Measurements from ENCODE around the gene PPP1R15A. TPM values are rescaled to one million over a fixed set of nuclear protein-coding genes. Genes with fewer than 3 reads are reported as not detected.

The PPP1R15A gene
- total and polyA plus RNA-seq, 2 donors (not counting 1 experiment from before 2014, with no cell fraction given), result 46.3 to 166 TPM

- H3K9ac ChIP-seq (ENCODE audit: insufficient read depth, low read length), result no peak overlapping the region
- H4K20me1 ChIP-seq (ENCODE audit: control insufficient read depth, extremely low read depth, insufficient read depth, low read length), result no peaks in the 10 kb centered on the region
- no peaks in the 10 kb centered on the region for H3K27me3 ChIP-seq (ENCODE audit: control insufficient read depth, insufficient read depth, low read length)
- TF ChIP-seq EZH2 (IDR thresholded peaks at IDR 0.05; ENCODE audit: low read length, missing control alignments) (no peak), CTCF (conservative IDR thresholded peaks at IDR 0.05 in 1 of 2, IDR thresholded peaks at IDR 0.05 in 1 of 2; ENCODE audit: low read depth in 1 of 2, low read length in 2 of 2) (no peak)
- no peak overlapping the region for H3K4me3 ChIP-seq (replicated peaks in 1 of 4; ENCODE audit: control extremely low read depth in 1 of 4, insufficient read depth in 1 of 4, low read depth in 3 of 4, low read length in 4 of 4)
- no peaks in the 10 kb centered on the region for H3K79me2 ChIP-seq (ENCODE audit: control insufficient read depth, insufficient read depth, low read length)
- no peaks in the 10 kb centered on the region for H3K9me3 ChIP-seq (ENCODE audit: control insufficient read depth, insufficient read depth, low read depth, low read length)
- H3K4me1 ChIP-seq (ENCODE audit: control insufficient read depth, extremely low read depth, insufficient read depth, low read length), result no peaks in the 10 kb centered on the region
- H2AFZ ChIP-seq (ENCODE audit: low read length), result no peak overlapping the region
- H3K36me3 ChIP-seq (ENCODE audit: control insufficient read depth, insufficient read depth, low read length), result no peaks in the 10 kb centered on the region
- no peak overlapping the region for H3K4me2 ChIP-seq (ENCODE audit: extremely low read depth, insufficient read depth, low read length)
- DNase-seq (ENCODE audit: low read depth in 2 of 2), result no peak
- H3K27ac ChIP-seq (ENCODE audit: insufficient read depth, low read length), result no peak overlapping the region
These were observed 18.3 kb downstream of the PPP1R15A start for GRCh38 chr19:48890551-48890950.

GRCh38 chr19:48895226-48895625, 23.0 kb downstream of the PPP1R15A start:
- no peak overlapping the region for H3K27ac ChIP-seq (ENCODE audit: insufficient read depth, low read length)
- H3K4me1 ChIP-seq (ENCODE audit: control insufficient read depth, extremely low read depth, insufficient read depth, low read length), result no peaks in the 10 kb centered on the region
- peaks cover under 1% of the 10 kb centered on the region for H3K79me2 ChIP-seq (ENCODE audit: control insufficient read depth, insufficient read depth, low read length)
- no peak for DNase-seq (ENCODE audit: low read depth in 2 of 2)
- no peaks in the 10 kb centered on the region for H4K20me1 ChIP-seq (ENCODE audit: control insufficient read depth, extremely low read depth, insufficient read depth, low read length)
- H3K9me3 ChIP-seq (ENCODE audit: control insufficient read depth, insufficient read depth, low read depth, low read length), result no peaks in the 10 kb centered on the region
- no peak overlapping the region for H3K4me2 ChIP-seq (ENCODE audit: extremely low read depth, insufficient read depth, low read length)
- no peaks in the 10 kb centered on the region for H3K27me3 ChIP-seq (ENCODE audit: control insufficient read depth, insufficient read depth, low read length)
- no peaks in the 10 kb centered on the region for H3K36me3 ChIP-seq (ENCODE audit: control insufficient read depth, insufficient read depth, low read length)
- TF ChIP-seq CTCF (conservative IDR thresholded peaks at IDR 0.05 in 1 of 2, IDR thresholded peaks at IDR 0.05 in 1 of 2; ENCODE audit: low read depth in 1 of 2, low read length in 2 of 2) (no peak), EZH2 (IDR thresholded peaks at IDR 0.05; ENCODE audit: low read length, missing control alignments) (no peak)
- no peak overlapping the region for H3K9ac ChIP-seq (ENCODE audit: insufficient read depth, low read length)
- no peak overlapping the region for H2AFZ ChIP-seq (ENCODE audit: low read length)
- no peak overlapping the region for H3K4me3 ChIP-seq (replicated peaks in 1 of 4; ENCODE audit: control extremely low read depth in 1 of 4, insufficient read depth in 1 of 4, low read depth in 3 of 4, low read length in 4 of 4)

- Histone ChIP-seq H3K27ac (ENCODE audit: insufficient read depth, low read length) (no peak overlapping the region), H3K9me3 (ENCODE audit: control insufficient read depth, insufficient read depth, low read depth, low read length) (no peaks in the 10 kb centered on the region), H4K20me1 (ENCODE audit: control insufficient read depth, extremely low read depth, insufficient read depth, low read length) (no peaks in the 10 kb centered on the region), H2AFZ (ENCODE audit: low read length) (no peak overlapping the region), H3K4me1 (ENCODE audit: control insufficient read depth, extremely low read depth, insufficient read depth, low read length) (no peaks in the 10 kb centered on the region), H3K36me3 (ENCODE audit: control insufficient read depth, insufficient read depth, low read length) (no peaks in the 10 kb centered on the region), H3K4me3 (replicated peaks in 1 of 4; ENCODE audit: control extremely low read depth in 1 of 4, insufficient read depth in 1 of 4, low read depth in 3 of 4, low read length in 4 of 4) (peak overlapping the region in 1 of 4 experiments; percentile 46), H3K79me2 (ENCODE audit: control insufficient read depth, insufficient read depth, low read length) (peaks cover 9% of the 10 kb centered on the region), H3K9ac (ENCODE audit: insufficient read depth, low read length) (no peak overlapping the region), H3K27me3 (ENCODE audit: control insufficient read depth, insufficient read depth, low read length) (no peaks in the 10 kb centered on the region), H3K4me2 (ENCODE audit: extremely low read depth, insufficient read depth, low read length) (peak overlapping the region; percentile 13)
- DNase-seq (ENCODE audit: low read depth in 2 of 2), result peak; percentile 39 to 58
- TF ChIP-seq CTCF (conservative IDR thresholded peaks at IDR 0.05 in 1 of 2, IDR thresholded peaks at IDR 0.05 in 1 of 2; ENCODE audit: low read depth in 1 of 2, low read length in 2 of 2), result no peak
- TF ChIP-seq EZH2 (IDR thresholded peaks at IDR 0.05; ENCODE audit: low read length, missing control alignments), result no peak
These were observed 24.0 kb downstream of the PPP1R15A start for GRCh38 chr19:48896191-48896720.

All from fibroblast of lung (primary cell).